ENCODE results near the gene TTC3.

The TTC3 gene

GRCh38 chr21:37237346-37237745, 164.3 kb downstream of the TTC3 start:
- H3K4me1 Mint-ChIP-seq (ENCODE audit: low read depth), result peaks cover 26% of the 10 kb centered on the region
- H3K27me3 Mint-ChIP-seq, result no peaks in the 10 kb centered on the region
- no peaks in the 10 kb centered on the region for H3K9me3 Mint-ChIP-seq (ENCODE audit: low read depth)
- no peak overlapping the region for H3K4me3 Mint-ChIP-seq
- H3K27ac Mint-ChIP-seq, result peak overlapping the region; percentile 87
- peaks cover 7% of the 10 kb centered on the region for H3K36me3 Mint-ChIP-seq

DNA sequence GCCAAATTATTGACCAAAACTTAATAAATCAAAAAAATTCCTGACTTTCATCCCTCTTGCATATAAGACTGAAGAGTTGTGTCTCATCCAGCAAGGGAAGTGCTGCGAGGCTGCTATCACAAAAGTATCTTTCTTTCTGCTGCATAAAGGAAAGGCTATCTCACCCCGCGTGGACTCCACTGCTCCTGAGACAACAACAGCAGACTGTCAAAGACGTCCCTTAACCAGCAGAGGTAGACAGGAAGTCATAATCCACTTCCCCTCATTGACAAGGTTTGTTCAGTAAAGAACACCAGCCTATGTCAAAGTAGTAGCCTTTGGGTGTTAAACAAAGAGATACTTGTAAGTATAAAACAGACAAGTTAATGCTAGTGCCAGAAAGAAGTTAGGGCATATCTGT, 164.7 kb downstream of the TTC3 start:
- Mint-ChIP-seq H3K4me1 (ENCODE audit: low read depth) (peaks cover 26% of the 10 kb centered on the region), H3K9me3 (ENCODE audit: low read depth) (no peaks in the 10 kb centered on the region), H3K27me3 (no peaks in the 10 kb centered on the region), H3K27ac (peak overlapping the region; percentile 87), H3K4me3 (no peak overlapping the region), H3K36me3 (peaks cover 7% of the 10 kb centered on the region)

GRCh38 chr21:37240978-37241377, 167.9 kb downstream of the TTC3 start:
- H3K4me3 Mint-ChIP-seq, result no peak overlapping the region
- H3K27me3 Mint-ChIP-seq, result no peaks in the 10 kb centered on the region
- peak overlapping the region; percentile 4 for H3K27ac Mint-ChIP-seq
- H3K4me1 Mint-ChIP-seq (ENCODE audit: low read depth), result peaks cover 54% of the 10 kb centered on the region
- peaks cover 9% of the 10 kb centered on the region for H3K36me3 Mint-ChIP-seq
- no peaks in the 10 kb centered on the region for H3K9me3 Mint-ChIP-seq (ENCODE audit: low read depth)

DNA sequence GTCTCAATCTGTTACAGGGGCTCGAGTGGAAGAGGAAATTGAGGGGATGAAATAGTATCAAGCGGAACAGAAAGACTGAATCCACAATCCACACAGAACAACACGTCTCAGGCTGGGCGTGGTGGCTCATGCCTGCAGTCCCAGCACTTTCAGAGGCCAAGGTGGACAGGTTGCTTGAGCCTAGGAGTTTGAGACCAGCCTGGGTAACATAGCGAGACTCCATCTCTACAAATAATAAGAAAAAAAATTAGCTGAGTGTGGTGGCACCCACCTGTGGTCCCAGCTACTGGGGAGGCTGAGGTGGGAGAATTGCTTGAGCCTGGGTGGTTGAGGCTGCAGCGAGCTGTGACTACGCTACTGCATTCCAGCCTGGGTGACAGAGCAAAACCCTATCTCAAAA, 168.4 kb downstream of the TTC3 start:
- Mint-ChIP-seq H3K36me3 (peaks cover 9% of the 10 kb centered on the region), H3K27ac (peak overlapping the region; percentile 22), H3K4me1 (ENCODE audit: low read depth) (peaks cover 58% of the 10 kb centered on the region), H3K9me3 (ENCODE audit: low read depth) (no peaks in the 10 kb centered on the region), H3K4me3 (no peak overlapping the region), H3K27me3 (no peaks in the 10 kb centered on the region)

- peaks cover 5% of the 10 kb centered on the region for H3K36me3 Mint-ChIP-seq
- H3K27me3 Mint-ChIP-seq, result no peaks in the 10 kb centered on the region
- H3K9me3 Mint-ChIP-seq (ENCODE audit: low read depth), result no peaks in the 10 kb centered on the region
- H3K27ac Mint-ChIP-seq, result peak overlapping the region; percentile 71
- peaks cover 52% of the 10 kb centered on the region for H3K4me1 Mint-ChIP-seq (ENCODE audit: low read depth)
- H3K4me3 Mint-ChIP-seq, result no peak overlapping the region
Observed at GRCh38 chr21:37243961-37244360, 170.9 kb downstream of the TTC3 start.

GRCh38 chr21:37244501-37245095, 171.5 kb downstream of the TTC3 start:
- Mint-ChIP-seq H3K27ac (peak overlapping the region; percentile 71), H3K4me3 (peak overlapping the region; percentile 71), H3K4me1 (ENCODE audit: low read depth) (peaks cover 54% of the 10 kb centered on the region), H3K36me3 (peaks cover 5% of the 10 kb centered on the region), H3K27me3 (no peaks in the 10 kb centered on the region), H3K9me3 (ENCODE audit: low read depth) (no peaks in the 10 kb centered on the region)

GRCh38 chr21:37245151-37245550, 172.1 kb downstream of the TTC3 start:
- H3K36me3 Mint-ChIP-seq, result peaks cover 5% of the 10 kb centered on the region

GRCh38 chr21:37248298-37248697, 175.2 kb downstream of the TTC3 start:
- no peaks in the 10 kb centered on the region for H3K9me3 Mint-ChIP-seq (ENCODE audit: low read depth)
- no peaks in the 10 kb centered on the region for H3K27me3 Mint-ChIP-seq
- H3K36me3 Mint-ChIP-seq, result peaks cover 3% of the 10 kb centered on the region
- H3K4me1 Mint-ChIP-seq (ENCODE audit: low read depth), result peaks cover 75% of the 10 kb centered on the region
- no peak overlapping the region for H3K4me3 Mint-ChIP-seq
- no peak overlapping the region for H3K27ac Mint-ChIP-seq

More at GRCh38 chr21:37245151-37245550, 172.1 kb downstream of the TTC3 start:
- peaks cover 57% of the 10 kb centered on the region for H3K4me1 Mint-ChIP-seq (ENCODE audit: low read depth)
- H3K27ac Mint-ChIP-seq, result peak overlapping the region; percentile 71
- H3K9me3 Mint-ChIP-seq (ENCODE audit: low read depth), result no peaks in the 10 kb centered on the region
- H3K27me3 Mint-ChIP-seq, result no peaks in the 10 kb centered on the region
- peak overlapping the region; percentile 71 for H3K4me3 Mint-ChIP-seq

- H3K27ac Mint-ChIP-seq, result no peak overlapping the region
- H3K9me3 Mint-ChIP-seq (ENCODE audit: low read depth), result no peaks in the 10 kb centered on the region
Observed at GRCh38 chr21:37249112-37249904, 176.3 kb downstream of the TTC3 start.

DNA sequence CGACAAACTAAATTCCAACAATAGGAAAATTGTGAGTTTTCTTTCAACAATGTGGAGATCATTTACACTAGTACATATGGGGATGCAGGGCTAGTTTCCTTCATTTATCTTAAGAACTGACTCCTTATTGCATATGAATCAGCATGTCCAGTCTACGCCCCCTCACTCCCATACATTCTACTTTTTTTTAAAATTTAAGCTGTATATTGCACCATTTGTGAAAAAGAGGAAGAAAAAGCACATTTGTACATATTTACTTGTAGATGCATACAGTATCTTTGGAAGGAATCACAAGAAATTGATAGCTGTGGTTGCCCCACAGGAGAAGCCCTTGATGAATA, 178.2 kb downstream of the TTC3 start:
- H3K4me3 Mint-ChIP-seq, result no peak overlapping the region
- no peak overlapping the region for H3K27ac Mint-ChIP-seq
- no peaks in the 10 kb centered on the region for H3K9me3 Mint-ChIP-seq (ENCODE audit: low read depth)
- peaks cover 59% of the 10 kb centered on the region for H3K4me1 Mint-ChIP-seq (ENCODE audit: low read depth)
- H3K27me3 Mint-ChIP-seq, result no peaks in the 10 kb centered on the region
- H3K36me3 Mint-ChIP-seq, result no peaks in the 10 kb centered on the region

More at GRCh38 chr21:37249112-37249904, 176.3 kb downstream of the TTC3 start:
- Mint-ChIP-seq H3K4me1 (ENCODE audit: low read depth) (peaks cover 72% of the 10 kb centered on the region), H3K4me3 (no peak overlapping the region), H3K36me3 (peaks cover 3% of the 10 kb centered on the region), H3K27me3 (no peaks in the 10 kb centered on the region)

Data from activated naive CD8-positive, alpha-beta T cell (primary cell).